GM10847 (cell line): ENCODE results near the gene OR2Z1.

Experiments
- POLR2A ChIP-seq: IDR thresholded peaks from 2 replicates; pipeline ENCODE4 v1.6.1; 2011; ENCODE audit not compliant: insufficient read length; ENCODE audit errors: extremely low read depth

OR2Z1 gene

GRCh38 chr19:8696993-8697392 lies 24.4 kb upstream of the OR2Z1 start:
- no peak for TF ChIP-seq POLR2A

- no peak for TF ChIP-seq POLR2A
Observed at GRCh38 chr19:8697671-8698432, 23.6 kb upstream of the OR2Z1 start.

GRCh38 chr19:8698433-8699063 lies 22.9 kb upstream of the OR2Z1 start, which contains the start of gene ACTL9:
TSS of gene ACTL9 (minus strand) at chr19:8698795. CDS start at chr19:8698701, 94 bp downstream.
- TF ChIP-seq POLR2A, result no peak

GRCh38 chr19:8699908-8700307 lies 21.5 kb upstream of the OR2Z1 start:
- TF ChIP-seq POLR2A, result no peak

GRCh38 chr19:8700956-8701355 lies 20.5 kb upstream of the OR2Z1 start:
- no peak for TF ChIP-seq POLR2A

GRCh38 chr19:8702350-8702749 lies 19.1 kb upstream of the OR2Z1 start:
- no peak for TF ChIP-seq POLR2A

- TF ChIP-seq POLR2A, result no peak
Observed at GRCh38 chr19:8703223-8703622, 18.2 kb upstream of the OR2Z1 start.

GRCh38 chr19:8705742-8706141 lies 15.7 kb upstream of the OR2Z1 start:
- TF ChIP-seq POLR2A, result no peak

- no peak for TF ChIP-seq POLR2A
Observed at GRCh38 chr19:8722032-8722431, 598 bp downstream of the OR2Z1 start.

GRCh38 chr19:8724276-8724675 lies 2.8 kb downstream of the OR2Z1 start:
- no peak for TF ChIP-seq POLR2A

- TF ChIP-seq POLR2A, result no peak
Observed at GRCh38 chr19:8731428-8732169, 10.2 kb downstream of the OR2Z1 start.

GRCh38 chr19:8738377-8738776 lies 16.9 kb downstream of the OR2Z1 start:
- TF ChIP-seq POLR2A, result no peak
